NCI-H2107 treated with DMSO at 0.1 percent for 48 hours (cell line): ENCODE measurements around the gene ITGA4.

Source experiments
- DNase-seq: peaks from one replicate; lab custom pipeline; 2025; ENCODE audit not compliant: unreplicated experiment; lab: John Stamatoyannopoulos, UW

Gene ITGA4

DNA sequence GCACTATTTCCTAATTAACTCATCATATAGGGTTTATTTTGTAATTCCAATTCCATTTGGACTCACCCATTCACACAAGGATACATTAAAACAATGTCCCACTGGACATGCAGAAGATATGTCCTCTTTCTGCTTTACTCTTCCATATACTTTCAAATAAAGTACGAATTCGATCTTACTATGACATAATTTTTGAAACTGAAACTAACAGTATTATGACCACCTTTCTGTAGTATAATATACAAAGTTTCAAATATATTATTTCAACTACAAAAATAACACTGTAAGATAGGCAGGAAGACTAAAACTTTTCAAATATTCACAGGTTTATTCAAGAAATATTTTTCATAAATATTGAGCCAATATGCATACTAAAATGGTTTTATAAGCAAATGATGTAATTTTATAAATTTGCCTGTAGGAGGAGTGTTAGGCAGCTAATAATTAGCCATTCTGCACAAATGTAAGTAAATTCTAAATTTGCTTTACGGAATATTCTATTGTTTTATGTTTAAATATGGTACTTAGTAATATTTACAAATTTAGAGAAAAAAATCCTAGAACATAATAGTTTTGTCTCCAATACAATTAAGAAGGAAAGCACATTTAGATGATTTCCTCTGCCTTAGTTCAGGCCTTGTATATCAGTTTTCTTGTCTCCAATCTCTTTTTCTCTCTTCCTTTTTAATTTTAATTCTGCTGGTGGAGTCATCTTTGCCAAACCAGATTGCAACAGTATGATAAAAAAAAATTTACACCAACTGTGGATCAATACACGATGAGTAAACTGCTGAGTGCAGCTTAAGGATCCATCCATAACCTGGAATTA lies 113.9 kb downstream of the ITGA4 start:
- DNase-seq: no peak

GRCh38 chr2:181573140-181573736 lies 116.1 kb downstream of the ITGA4 start:
- DNase-seq: peak; percentile 51

GRCh38 chr2:181574321-181574720 lies 117.1 kb downstream of the ITGA4 start:
- peak; percentile 91 for DNase-seq

- DNase-seq: peak; percentile 30
Observed at GRCh38 chr2:181575024-181575649, 118.0 kb downstream of the ITGA4 start.

GRCh38 chr2:181575650-181576025 lies 118.5 kb downstream of the ITGA4 start:
- no peak for DNase-seq

DNA sequence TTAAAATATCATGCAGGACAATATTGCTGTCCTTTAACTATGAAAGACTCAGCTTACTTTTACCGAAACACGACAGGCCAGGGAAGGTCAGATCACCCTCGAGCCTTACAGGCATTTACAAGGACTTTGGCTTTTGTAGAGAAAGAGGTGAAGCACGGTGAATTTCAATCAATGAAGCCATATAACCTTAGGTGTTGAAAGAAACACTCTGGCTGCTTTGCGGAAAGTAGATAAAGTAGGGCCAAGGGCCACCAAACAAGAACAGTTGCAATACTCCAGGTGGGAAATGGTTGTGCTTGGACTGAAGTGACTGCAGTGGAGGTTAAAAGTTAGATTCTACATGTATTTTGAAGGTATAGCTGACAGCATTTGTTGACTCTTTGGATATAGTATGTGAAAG lies 119.2 kb downstream of the ITGA4 start:
- DNase-seq: no peak

GRCh38 chr2:181578829-181579228 lies 121.6 kb downstream of the ITGA4 start:
- DNase-seq: no peak

DNA sequence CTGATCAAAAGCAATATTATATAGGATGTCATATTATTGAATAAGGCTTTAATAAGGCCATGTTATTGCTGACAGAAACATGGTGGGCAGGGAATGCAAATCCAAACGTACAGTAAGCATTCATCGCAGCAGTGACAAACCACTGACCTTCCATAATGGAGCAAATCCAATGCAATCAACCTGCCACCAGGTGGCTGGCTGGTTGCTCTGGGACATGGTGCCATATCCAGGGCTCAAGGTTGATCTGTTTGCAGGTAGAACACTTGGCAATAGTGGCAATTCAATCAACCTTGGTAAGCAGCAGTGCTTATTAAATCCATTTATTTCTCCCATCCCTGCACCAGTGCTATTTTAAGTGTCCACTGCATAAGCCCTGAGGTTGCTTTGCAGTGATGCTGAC lies 124.3 kb downstream of the ITGA4 start:
- no peak for DNase-seq

- no peak for DNase-seq
Observed at GRCh38 chr2:181585732-181586131, 128.5 kb downstream of the ITGA4 start.
